SK-N-SH (cell line): Measurements from ENCODE around the gene TGFBR3L. TPM values are rescaled to one million over a fixed set of nuclear protein-coding genes. Genes with fewer than 3 reads are reported as not detected.
A peak's percentile ranks its signal among the peaks of the same experiment; 100 is the strongest.

Experiments used
- CTCF ChIA-PET: fragments of 300-600, 350-600 bp; formaldehyde crosslinking; extraction: SDS; loops from one replicate; lab custom pipeline; 2021; lab: Yijun Ruan, JAX
- POLR2A ChIA-PET: fragments of 350-600 bp; sonication (Branson Sonifier 250); formaldehyde crosslinking; extraction: SDS; loops from one replicate; lab custom pipeline; 2020; ENCODE audit warnings: antibody characterized with exemption, inconsistent platforms; lab: Yijun Ruan, JAX
- DNase-seq: peaks from one replicate; pipeline ENCODE4 v3.0.0; 2012
- H2AFZ ChIP-seq: fragments of 200-600 bp; sonication (generic); 2 replicates; pipeline ENCODE4 v1.8.1; 2016; ENCODE audit warnings: antibody characterized with exemption, mild to moderate bottlenecking, low read depth
- H3F3A ChIP-seq: fragments of 200-600 bp; sonication (generic); replicated peaks from 2 replicates; pipeline ENCODE3; 2016; ENCODE audit warnings: antibody characterized with exemption, mild to moderate bottlenecking; ENCODE audit not compliant: insufficient read depth
- H3K27ac ChIP-seq, 2 experiments: fragments of 200-500 bp in 1 of 2; fragments of 200-600 bp in 1 of 2; sonication (Bioruptor generic) in 1 of 2; sonication (generic), shearing (Covaris generic) in 1 of 2; 2 replicates each; pipeline versions ENCODE4 v1.5.1 to v1.6.1; 2014 to 2016; ENCODE audit warnings: low read depth in 2 of 2, inconsistent platforms in 1 of 2, low read length in 1 of 2, mild to moderate bottlenecking in 1 of 2, mixed read lengths in 1 of 2
- H3K27me3 ChIP-seq: fragments of 200-600 bp; sonication (generic), shearing (Covaris generic); 2 replicates; pipeline ENCODE4 v1.6.1; 2016; ENCODE audit warnings: mixed run types; ENCODE audit not compliant: insufficient read depth
- H3K36me3 ChIP-seq, 2 experiments: fragments of 200-500 bp in 1 of 2; fragments of 200-600 bp in 1 of 2; sonication (Bioruptor generic) in 1 of 2; sonication (generic) in 1 of 2; replicated peaks in 1 of 2; 2 replicates each; pipeline versions ENCODE3 to v1.5.1; 2014 to 2016; ENCODE audit warnings: low read length in 1 of 2, mild to moderate bottlenecking in 1 of 2; ENCODE audit not compliant: insufficient read depth in 2 of 2, control insufficient read depth in 1 of 2
- H3K4me1 ChIP-seq, 2 experiments: fragments of 200-500 bp in 1 of 2; fragments of 200-600 bp in 1 of 2; sonication (Bioruptor generic) in 1 of 2; sonication (generic), shearing (Covaris generic) in 1 of 2; 2 replicates each; pipeline versions ENCODE4 v1.5.1 to v1.6.1; 2014 to 2016; ENCODE audit warnings: low read depth in 1 of 2, low read length in 1 of 2, mixed run types in 1 of 2; ENCODE audit not compliant: insufficient read depth in 2 of 2, control insufficient read depth in 1 of 2
- H3K4me2 ChIP-seq: fragments of 200-600 bp; sonication (generic), shearing (Covaris generic); 2 replicates; pipeline ENCODE4 v1.6.1; 2017; ENCODE audit warnings: mixed run types
- H3K4me3 ChIP-seq, 2 experiments: fragments of 200-500 bp in 1 of 2; fragments of 200-600 bp in 1 of 2; sonication (Bioruptor generic) in 1 of 2; sonication (generic), shearing (Covaris generic) in 1 of 2; 2 replicates each; pipeline versions ENCODE4 v1.5.1 to v1.8.1; 2014 to 2016; ENCODE audit warnings: low read depth in 2 of 2, inconsistent platforms in 1 of 2, low read length in 1 of 2, mild to moderate bottlenecking in 1 of 2, mixed read lengths in 1 of 2, moderate library complexity in 1 of 2
- H3K79me2 ChIP-seq: fragments of 200-600 bp; sonication (generic); 2 replicates; pipeline ENCODE4 v1.8.1; 2017; ENCODE audit warnings: mild to moderate bottlenecking; ENCODE audit not compliant: insufficient read depth
- H3K9ac ChIP-seq: fragments of 200-600 bp; sonication (generic); 2 replicates; pipeline ENCODE4 v1.6.1; 2017; ENCODE audit warnings: mixed run types
- H3K9me2 ChIP-seq: fragments of 200-600 bp; sonication (generic); 2 replicates; pipeline ENCODE4 v1.6.1; 2017; ENCODE audit warnings: mixed run types
- H3K9me3 ChIP-seq: fragments of 200-600 bp; sonication (generic); 2 replicates; pipeline ENCODE4 v1.6.1; 2017; ENCODE audit warnings: mixed run types, mild to moderate bottlenecking, moderate library complexity
- H4K20me1 ChIP-seq: fragments of 200-600 bp; sonication (generic); 2 replicates; pipeline ENCODE4 v1.6.1; 2017; ENCODE audit warnings: mild to moderate bottlenecking, mixed run types; ENCODE audit not compliant: insufficient read depth
- CHD2 ChIP-seq: fragments of 150-350 bp; IDR thresholded peaks from 2 replicates; pipeline ENCODE4 v1.6.1; 2018; ENCODE audit warnings: low read length; ENCODE audit not compliant: partially characterized antibody
- EP300 ChIP-seq, 2 experiments: IDR thresholded peaks; 2 replicates each; pipeline versions ENCODE4 v1.4.0 to v1.6.1; 2012; ENCODE audit warnings: borderline replicate concordance in 1 of 2, low read depth in 1 of 2, low read length in 1 of 2
- EZH2phosphoT487 ChIP-seq: fragments of 200-600 bp; sonication (generic); IDR thresholded peaks from 2 replicates; pipeline ENCODE4 v1.6.1; 2017; ENCODE audit warnings: low read depth, mixed run types, mild to moderate bottlenecking, antibody characterized with exemption, moderate library complexity, borderline replicate concordance
- GABPA ChIP-seq: IDR thresholded peaks from 2 replicates; pipeline ENCODE4 v1.4.0; 2012; ENCODE audit warnings: low read depth, mild to moderate bottlenecking
- JUND ChIP-seq: IDR thresholded peaks from 2 replicates; pipeline ENCODE4 v1.4.0; 2012
- MEF2A ChIP-seq: IDR thresholded peaks from 2 replicates; pipeline ENCODE4 v1.4.0; 2012; ENCODE audit warnings: low read depth, borderline replicate concordance
- POLR2AphosphoS5 ChIP-seq: IDR thresholded peaks from 2 replicates; pipeline ENCODE4 v1.6.1; 2012; ENCODE audit warnings: low read depth, low read length
- RAD21 ChIP-seq: IDR thresholded peaks from 2 replicates; pipeline ENCODE4 v1.6.1; 2012; ENCODE audit warnings: mild to moderate bottlenecking, low read length
- RCOR1 ChIP-seq: fragments of 150-350 bp; IDR thresholded peaks from 2 replicates; pipeline ENCODE4 v1.6.1; 2017; ENCODE audit warnings: antibody characterized with exemption, low read length
- SIN3A ChIP-seq: IDR thresholded peaks from 2 replicates; pipeline ENCODE4 v1.6.1; 2012; ENCODE audit warnings: low read depth, mild to moderate bottlenecking, low read length, moderate library complexity, borderline replicate concordance
- SMC3 ChIP-seq: IDR thresholded peaks from 2 replicates; pipeline ENCODE4 v1.6.1; 2012; ENCODE audit warnings: low read depth, low read length, improper control_type of control experiment
- TCF12 ChIP-seq: IDR thresholded peaks from 2 replicates; pipeline ENCODE4 v1.4.0; 2012
- TEAD4 ChIP-seq: IDR thresholded peaks from 2 replicates; pipeline ENCODE4 v1.4.0; 2012; ENCODE audit warnings: mild to moderate bottlenecking, borderline replicate concordance; ENCODE audit not compliant: insufficient read depth
- YY1 ChIP-seq: IDR thresholded peaks from 2 replicates; pipeline ENCODE4 v1.4.0; 2012; ENCODE audit warnings: low read depth, mild to moderate bottlenecking
- WGBS: methylation state at CpG from one replicate; pipeline ENCODE4 v1.1.6; 2017; ENCODE audit warnings: low lambda C conversion rate; 5-methylcytosine and 5-hydroxymethylcytosine counted together
- polyA plus RNA-seq, 3 experiments: library from polyadenylated mRNA; depleted of rRNA; stranded (reverse); fragments of >200 nt; gene quantifications; 2 replicates each; pipeline ENCODE4 v1.2.3, GENCODE V29; 2012
- TF ChIP-seq, protein P1 (sequence below): fragments of 200-600 bp; sonication (generic); IDR thresholded peaks from 2 replicates; pipeline ENCODE4 v1.6.1; 2017; ENCODE audit warnings: antibody characterized with exemption, mild to moderate bottlenecking, moderate library complexity
- TF ChIP-seq, protein P2 (sequence below): fragments of 150-350 bp; IDR thresholded peaks from 2 replicates; pipeline ENCODE4 v1.6.1; 2016; ENCODE audit warnings: mild to moderate bottlenecking, low read depth, low read length
- TF ChIP-seq, protein P3 (sequence below): IDR thresholded peaks from 2 replicates; pipeline ENCODE4; 2012

Gene TGFBR3L
- polyA plus RNA-seq, 1 of the 3 experiments (the other 2 are of a cell fraction), result 0.87 TPM

DNA sequence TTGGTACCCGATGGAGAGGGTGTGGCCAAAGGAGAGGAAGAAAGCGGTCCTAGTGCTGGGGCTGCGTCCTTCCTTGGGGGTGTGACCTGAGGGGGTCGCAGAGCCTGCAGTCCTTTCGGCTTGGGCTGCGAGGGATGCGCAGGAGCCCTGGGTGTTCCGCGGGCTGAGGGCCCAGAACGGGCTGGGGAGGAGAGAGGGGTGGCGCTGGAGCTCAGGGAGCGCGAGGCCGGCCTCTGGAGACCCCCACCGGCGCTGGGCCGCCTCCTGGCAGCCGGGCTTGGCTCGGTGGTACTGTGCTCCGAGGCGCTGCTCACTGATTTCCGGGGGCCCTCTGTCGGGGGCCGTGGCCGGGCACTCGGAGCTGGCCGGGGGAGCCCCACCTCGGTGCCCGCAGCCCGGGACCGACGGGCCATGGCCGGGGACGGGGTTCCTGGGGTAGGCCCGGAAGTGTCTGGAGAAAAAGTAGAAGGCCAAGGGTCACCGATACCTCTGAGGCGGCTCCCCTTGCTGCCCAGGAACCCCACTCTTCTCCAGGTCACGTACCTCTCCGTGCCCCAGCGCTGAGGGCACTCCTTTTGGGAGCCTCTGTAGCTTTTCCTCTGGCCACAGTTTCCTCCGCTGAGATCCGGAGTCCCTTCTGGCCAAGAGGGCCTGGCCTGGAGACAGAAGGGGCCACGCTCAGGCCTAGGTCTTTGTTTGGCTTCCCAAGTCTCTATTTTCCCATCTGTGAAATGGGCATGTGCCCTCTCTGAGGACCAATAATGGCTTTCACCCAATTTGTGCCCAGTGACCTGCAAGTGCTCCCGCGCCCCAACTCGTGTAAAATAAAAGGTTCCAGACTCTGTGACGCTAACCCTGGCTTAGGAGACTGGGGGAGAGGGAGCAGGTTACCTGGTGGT is 42.1 kb upstream of the TGFBR3L start:
- WGBS, result 95% methylated on average over 10 of the region's 47 CpGs
- Histone ChIP-seq H3K27me3 (no peaks in the 10 kb centered on the region), H2AFZ (no peak overlapping the region), H3K9me3 (no peaks in the 10 kb centered on the region), H3K27ac (no peak overlapping the region; a peak in 1 of 4 replicates), H3K79me2 (no peaks in the 10 kb centered on the region), H3F3A (peaks cover 14% of the 10 kb centered on the region), H3K36me3 (no peaks in the 10 kb centered on the region), H3K4me3 (no peak overlapping the region), H3K4me1 (peaks cover 0 to 30% of the 10 kb centered on the region in 2 experiments; a peak in 2 of 4 replicates), H4K20me1 (no peaks in the 10 kb centered on the region), H3K4me2 (peak overlapping the region; percentile 55; the same call in 1 of the 2 replicates), H3K9me2 (no peaks in the 10 kb centered on the region), H3K9ac (no peak overlapping the region)
- ChIA-PET POLR2A (no interaction called here), CTCF (interaction anchor here (0.7 to 1.6 kb wide), 6 partner anchors 11 to 55 kb away, joined by 3 to 5 read pairs (median 4); partner anchors contain the start of gene MAP2K7)
- TF ChIP-seq RCOR1 (no peak), SMC3 (no peak), MEF2A (no peak), TEAD4 (no peak), EZH2phosphoT487 (no peak), POLR2AphosphoS5 (no peak), RAD21 (no peak), JUND (no peak), CHD2 (no peak), EP300 (IDR thresholded peaks at IDR 0.05; ENCODE audit: borderline replicate concordance in 1 of 2, low read depth in 1 of 2, low read length in 1 of 2) (no peak)
- TF ChIP-seq, protein P1, sequence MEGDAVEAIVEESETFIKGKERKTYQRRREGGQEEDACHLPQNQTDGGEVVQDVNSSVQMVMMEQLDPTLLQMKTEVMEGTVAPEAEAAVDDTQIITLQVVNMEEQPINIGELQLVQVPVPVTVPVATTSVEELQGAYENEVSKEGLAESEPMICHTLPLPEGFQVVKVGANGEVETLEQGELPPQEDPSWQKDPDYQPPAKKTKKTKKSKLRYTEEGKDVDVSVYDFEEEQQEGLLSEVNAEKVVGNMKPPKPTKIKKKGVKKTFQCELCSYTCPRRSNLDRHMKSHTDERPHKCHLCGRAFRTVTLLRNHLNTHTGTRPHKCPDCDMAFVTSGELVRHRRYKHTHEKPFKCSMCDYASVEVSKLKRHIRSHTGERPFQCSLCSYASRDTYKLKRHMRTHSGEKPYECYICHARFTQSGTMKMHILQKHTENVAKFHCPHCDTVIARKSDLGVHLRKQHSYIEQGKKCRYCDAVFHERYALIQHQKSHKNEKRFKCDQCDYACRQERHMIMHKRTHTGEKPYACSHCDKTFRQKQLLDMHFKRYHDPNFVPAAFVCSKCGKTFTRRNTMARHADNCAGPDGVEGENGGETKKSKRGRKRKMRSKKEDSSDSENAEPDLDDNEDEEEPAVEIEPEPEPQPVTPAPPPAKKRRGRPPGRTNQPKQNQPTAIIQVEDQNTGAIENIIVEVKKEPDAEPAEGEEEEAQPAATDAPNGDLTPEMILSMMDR, result no peak
- DNase-seq, result no peak

DNA sequence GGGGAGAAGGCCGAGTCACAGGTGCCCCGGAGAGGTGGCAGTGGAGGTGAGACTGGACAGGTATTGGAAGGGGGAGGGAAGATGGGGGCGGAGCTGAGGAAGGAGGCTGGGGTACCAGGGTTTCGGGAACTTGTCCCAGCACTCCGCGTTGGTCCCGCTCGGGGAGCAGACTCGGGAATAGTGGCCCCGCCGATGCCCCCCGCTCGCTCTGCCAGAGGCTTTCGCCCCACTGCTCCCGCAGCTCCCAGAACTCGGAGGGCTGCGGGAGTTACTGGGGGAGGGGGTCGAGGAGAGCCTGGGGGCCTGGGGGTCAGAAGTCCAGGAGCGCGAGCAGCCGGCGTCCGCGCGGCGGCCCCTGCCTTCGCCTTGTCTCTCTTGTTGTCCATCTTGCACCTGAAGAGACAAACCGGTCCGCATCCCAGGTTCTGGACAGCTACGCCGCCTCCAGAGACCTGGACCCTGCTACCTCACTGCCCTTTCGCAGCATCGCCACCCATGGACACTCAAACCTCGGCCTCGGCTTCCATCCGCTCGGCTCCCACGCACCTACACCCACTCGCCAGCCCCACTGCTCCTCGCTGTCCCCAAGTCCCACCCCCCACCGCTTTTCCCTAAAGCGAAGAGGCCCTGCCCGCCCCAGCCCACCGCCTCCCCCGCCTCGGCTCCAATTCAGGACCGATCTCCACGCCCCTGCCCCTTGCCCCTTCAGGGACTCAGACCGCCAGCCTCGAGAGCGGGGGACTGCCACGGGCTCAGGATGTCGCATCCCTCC is 41.1 kb upstream of the TGFBR3L start:
- POLR2A ChIA-PET, result no interaction called here
- Histone ChIP-seq H3K9me3 (no peaks in the 10 kb centered on the region), H3K4me1 (peaks cover 0 to 30% of the 10 kb centered on the region in 2 experiments; a peak in 2 of 4 replicates), H3F3A (peaks cover 14% of the 10 kb centered on the region), H3K79me2 (no peaks in the 10 kb centered on the region), H3K4me2 (peak overlapping the region; percentile 78), H3K27ac (peak overlapping the region in 1 of 2 experiments; percentile 76; a peak in 1 of 4 replicates), H3K36me3 (no peaks in the 10 kb centered on the region), H4K20me1 (no peaks in the 10 kb centered on the region), H3K9ac (no peak overlapping the region), H3K4me3 (peak overlapping the region; percentile 47 to 59), H2AFZ (no peak overlapping the region), H3K9me2 (no peaks in the 10 kb centered on the region), H3K27me3 (no peaks in the 10 kb centered on the region)
- CTCF ChIA-PET, result interaction anchor here (1.1 to 1.6 kb wide), 4 partner anchors 12 to 54 kb away, joined by 3 to 5 read pairs (median 4); no protein-coding TSS in a partner anchor
- 52% methylated on average over 39 of the region's 53 CpGs for WGBS
- DNase-seq, result no peak
- TF ChIP-seq JUND (no peak), RAD21 (no peak), GABPA (no peak), CHD2 (no peak), TCF12 (no peak), YY1 (no peak), TEAD4 (no peak), SIN3A (no peak), RCOR1 (no peak)
- TF ChIP-seq, protein P2, sequence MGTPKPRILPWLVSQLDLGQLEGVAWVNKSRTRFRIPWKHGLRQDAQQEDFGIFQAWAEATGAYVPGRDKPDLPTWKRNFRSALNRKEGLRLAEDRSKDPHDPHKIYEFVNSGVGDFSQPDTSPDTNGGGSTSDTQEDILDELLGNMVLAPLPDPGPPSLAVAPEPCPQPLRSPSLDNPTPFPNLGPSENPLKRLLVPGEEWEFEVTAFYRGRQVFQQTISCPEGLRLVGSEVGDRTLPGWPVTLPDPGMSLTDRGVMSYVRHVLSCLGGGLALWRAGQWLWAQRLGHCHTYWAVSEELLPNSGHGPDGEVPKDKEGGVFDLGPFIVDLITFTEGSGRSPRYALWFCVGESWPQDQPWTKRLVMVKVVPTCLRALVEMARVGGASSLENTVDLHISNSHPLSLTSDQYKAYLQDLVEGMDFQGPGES, result no peak
- TF ChIP-seq, protein P3, sequence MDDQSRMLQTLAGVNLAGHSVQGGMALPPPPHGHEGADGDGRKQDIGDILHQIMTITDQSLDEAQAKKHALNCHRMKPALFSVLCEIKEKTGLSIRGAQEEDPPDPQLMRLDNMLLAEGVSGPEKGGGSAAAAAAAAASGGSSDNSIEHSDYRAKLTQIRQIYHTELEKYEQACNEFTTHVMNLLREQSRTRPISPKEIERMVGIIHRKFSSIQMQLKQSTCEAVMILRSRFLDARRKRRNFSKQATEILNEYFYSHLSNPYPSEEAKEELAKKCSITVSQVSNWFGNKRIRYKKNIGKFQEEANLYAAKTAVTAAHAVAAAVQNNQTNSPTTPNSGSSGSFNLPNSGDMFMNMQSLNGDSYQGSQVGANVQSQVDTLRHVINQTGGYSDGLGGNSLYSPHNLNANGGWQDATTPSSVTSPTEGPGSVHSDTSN, result no peak
